Glutamatergic neuron (in vitro differentiated cells): ENCODE measurements around the gene CRTC3. TPM values are rescaled to one million over a fixed set of nuclear protein-coding genes. Genes with fewer than 3 reads are reported as not detected.

Experiments
- DNase-seq: peaks from one replicate; pipeline ENCODE4 v3.0.0; 2022
- H3K27ac Mint-ChIP-seq: one replicate; pipeline ENCODE4 v1.8.0; 2020; ENCODE audit warnings: mild to moderate bottlenecking, mixed read lengths, inconsistent platforms; ENCODE audit not compliant: unreplicated experiment
- H3K27me3 Mint-ChIP-seq: one replicate; pipeline ENCODE4 v1.8.0; 2020; ENCODE audit warnings: mild to moderate bottlenecking, moderate library complexity, mixed read lengths, inconsistent platforms; ENCODE audit not compliant: unreplicated experiment
- H3K36me3 Mint-ChIP-seq: one replicate; pipeline ENCODE4 v1.8.0; 2020; ENCODE audit warnings: mild to moderate bottlenecking, mixed read lengths, inconsistent platforms; ENCODE audit not compliant: unreplicated experiment
- H3K4me1 Mint-ChIP-seq: one replicate; pipeline ENCODE4 v1.8.0; 2020; ENCODE audit warnings: mild to moderate bottlenecking, low read depth, mixed read lengths, inconsistent platforms; ENCODE audit not compliant: unreplicated experiment
- H3K4me3 Mint-ChIP-seq: one replicate; pipeline ENCODE4 v1.8.0; 2020; ENCODE audit warnings: mild to moderate bottlenecking, mixed read lengths, inconsistent platforms; ENCODE audit not compliant: unreplicated experiment
- H3K9me3 Mint-ChIP-seq: one replicate; pipeline ENCODE4 v1.8.0; 2020; ENCODE audit warnings: mild to moderate bottlenecking, moderate library complexity, mixed read lengths, inconsistent platforms; ENCODE audit not compliant: unreplicated experiment
- total RNA-seq: library from RNA; stranded (reverse); fragmentation: NEBNext Ultra II Directional; extraction: Animal tissue kit (Norgen Biotek cat#: 25700); gene quantifications from one replicate; pipeline ENCODE4 v1.2.1, GENCODE V29; 2021; ENCODE audit not compliant: unreplicated experiment
- TF ChIP-seq, protein P1 (sequence below): fragments of 200-600 bp; sonication (generic); IDR thresholded peaks from one replicate; pipeline ENCODE4 v1.5.0; 2021; ENCODE audit not compliant: partially characterized antibody, unreplicated experiment

Gene CRTC3
- total RNA-seq, 1 donor from 2014 or later = 50.1 TPM

DNA sequence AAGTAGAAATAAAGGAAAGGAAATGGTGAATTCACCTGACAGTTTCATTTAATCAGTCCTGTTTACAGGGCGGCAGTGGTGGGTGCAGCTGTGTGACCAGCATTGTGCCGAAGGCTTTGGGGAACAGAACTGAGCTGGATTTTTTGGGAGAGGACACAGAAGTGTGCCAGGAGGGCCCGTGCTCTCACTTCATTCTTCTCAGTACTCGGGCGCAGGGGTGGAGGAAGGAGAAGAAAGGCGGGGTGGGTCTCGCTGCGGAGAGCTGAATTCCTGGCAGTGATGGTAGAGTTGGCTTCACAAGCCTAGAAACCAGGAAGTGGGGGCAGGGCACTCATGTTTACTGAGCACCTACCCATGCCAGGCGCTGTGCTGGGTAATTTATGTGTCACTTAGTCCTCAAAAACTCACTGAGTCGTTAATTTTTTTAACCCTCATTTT is 64.6 kb downstream of the CRTC3 start:
- H3K36me3 Mint-ChIP-seq = no peaks in the 10 kb centered on the region
- H3K27me3 Mint-ChIP-seq = peaks cover 2% of the 10 kb centered on the region
- H3K9me3 Mint-ChIP-seq = no peaks in the 10 kb centered on the region
- H3K4me3 Mint-ChIP-seq = no peak overlapping the region
- H3K27ac Mint-ChIP-seq = no peak overlapping the region
- no peak for DNase-seq
- peaks cover 8% of the 10 kb centered on the region for H3K4me1 Mint-ChIP-seq
- TF ChIP-seq, protein P1, sequence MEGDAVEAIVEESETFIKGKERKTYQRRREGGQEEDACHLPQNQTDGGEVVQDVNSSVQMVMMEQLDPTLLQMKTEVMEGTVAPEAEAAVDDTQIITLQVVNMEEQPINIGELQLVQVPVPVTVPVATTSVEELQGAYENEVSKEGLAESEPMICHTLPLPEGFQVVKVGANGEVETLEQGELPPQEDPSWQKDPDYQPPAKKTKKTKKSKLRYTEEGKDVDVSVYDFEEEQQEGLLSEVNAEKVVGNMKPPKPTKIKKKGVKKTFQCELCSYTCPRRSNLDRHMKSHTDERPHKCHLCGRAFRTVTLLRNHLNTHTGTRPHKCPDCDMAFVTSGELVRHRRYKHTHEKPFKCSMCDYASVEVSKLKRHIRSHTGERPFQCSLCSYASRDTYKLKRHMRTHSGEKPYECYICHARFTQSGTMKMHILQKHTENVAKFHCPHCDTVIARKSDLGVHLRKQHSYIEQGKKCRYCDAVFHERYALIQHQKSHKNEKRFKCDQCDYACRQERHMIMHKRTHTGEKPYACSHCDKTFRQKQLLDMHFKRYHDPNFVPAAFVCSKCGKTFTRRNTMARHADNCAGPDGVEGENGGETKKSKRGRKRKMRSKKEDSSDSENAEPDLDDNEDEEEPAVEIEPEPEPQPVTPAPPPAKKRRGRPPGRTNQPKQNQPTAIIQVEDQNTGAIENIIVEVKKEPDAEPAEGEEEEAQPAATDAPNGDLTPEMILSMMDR = no peak

DNA sequence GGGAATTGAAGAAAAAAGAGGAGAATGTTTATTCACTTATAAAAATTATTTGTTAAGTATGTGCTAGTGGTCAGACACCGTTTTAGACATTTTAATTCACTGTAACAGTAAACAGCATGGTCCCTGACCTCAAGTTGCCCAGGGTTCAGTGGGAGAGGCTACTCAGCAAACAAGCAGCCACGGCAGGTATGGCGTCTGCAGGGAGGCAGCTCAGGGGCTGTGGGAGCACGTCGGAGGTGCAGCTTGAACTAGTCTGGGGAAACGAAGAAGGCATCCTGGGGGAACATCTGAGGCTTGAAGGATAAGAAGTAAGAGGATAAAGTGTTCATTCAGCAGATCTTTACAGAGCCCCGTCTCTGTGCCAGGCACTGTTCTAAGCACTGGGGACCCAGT is 66.0 kb downstream of the CRTC3 start:
- Mint-ChIP-seq H3K4me1 (peaks cover 14% of the 10 kb centered on the region), H3K27me3 (peaks cover 2% of the 10 kb centered on the region), H3K27ac (no peak overlapping the region), H3K9me3 (no peaks in the 10 kb centered on the region), H3K36me3 (no peaks in the 10 kb centered on the region), H3K4me3 (no peak overlapping the region)
- TF ChIP-seq, protein P1 = no peak
- DNase-seq = no peak

DNA sequence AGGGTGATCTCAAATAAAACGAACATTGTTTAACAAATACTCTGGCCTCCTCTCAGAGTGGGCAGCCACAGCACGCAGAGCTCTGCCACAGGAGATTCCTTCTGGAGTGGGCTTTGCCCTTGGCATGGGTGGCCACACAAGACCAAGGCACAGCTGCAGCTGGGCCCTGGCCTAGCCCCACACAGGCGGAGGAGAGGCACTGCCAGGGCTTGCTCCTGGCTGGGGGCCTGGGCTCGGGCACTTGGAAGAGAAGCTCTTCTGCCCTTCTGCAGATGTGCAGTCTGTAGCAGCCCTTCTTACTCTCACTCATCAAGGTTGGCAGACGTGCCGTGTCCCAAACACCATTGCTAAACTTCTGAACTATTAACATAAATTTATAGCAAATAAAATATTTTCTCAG is 67.2 kb downstream of the CRTC3 start:
- H3K27me3 Mint-ChIP-seq = peaks cover 2% of the 10 kb centered on the region
- TF ChIP-seq, protein P1 = no peak
- no peak for DNase-seq
- H3K4me1 Mint-ChIP-seq = peaks cover 14% of the 10 kb centered on the region
- H3K36me3 Mint-ChIP-seq = no peaks in the 10 kb centered on the region
- H3K9me3 Mint-ChIP-seq = no peaks in the 10 kb centered on the region
- no peak overlapping the region for H3K27ac Mint-ChIP-seq
- no peak overlapping the region for H3K4me3 Mint-ChIP-seq

DNA sequence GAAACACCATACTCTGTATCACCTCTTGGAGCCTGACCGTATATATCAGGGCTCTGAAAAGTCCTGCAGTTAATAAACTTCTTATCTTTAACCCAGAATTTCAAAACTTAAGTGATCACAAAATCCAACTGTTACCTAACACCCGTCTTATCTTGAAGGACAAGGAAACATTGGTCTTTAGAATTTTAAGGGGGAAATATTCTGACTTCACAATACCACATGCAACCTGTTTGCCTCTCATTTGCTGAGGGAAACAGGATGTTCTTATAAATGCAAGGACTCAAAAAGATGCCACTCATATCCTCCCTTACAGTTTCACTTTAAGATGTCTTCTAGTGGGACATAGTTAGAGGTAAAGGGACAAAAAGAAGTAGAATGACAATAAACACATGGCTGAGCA is 67.9 kb downstream of the CRTC3 start:
- DNase-seq = no peak
- Mint-ChIP-seq H3K27me3 (peaks cover 2% of the 10 kb centered on the region), H3K4me1 (peaks cover 14% of the 10 kb centered on the region), H3K36me3 (no peaks in the 10 kb centered on the region), H3K4me3 (no peak overlapping the region), H3K27ac (no peak overlapping the region), H3K9me3 (no peaks in the 10 kb centered on the region)
- TF ChIP-seq, protein P1 = no peak

DNA sequence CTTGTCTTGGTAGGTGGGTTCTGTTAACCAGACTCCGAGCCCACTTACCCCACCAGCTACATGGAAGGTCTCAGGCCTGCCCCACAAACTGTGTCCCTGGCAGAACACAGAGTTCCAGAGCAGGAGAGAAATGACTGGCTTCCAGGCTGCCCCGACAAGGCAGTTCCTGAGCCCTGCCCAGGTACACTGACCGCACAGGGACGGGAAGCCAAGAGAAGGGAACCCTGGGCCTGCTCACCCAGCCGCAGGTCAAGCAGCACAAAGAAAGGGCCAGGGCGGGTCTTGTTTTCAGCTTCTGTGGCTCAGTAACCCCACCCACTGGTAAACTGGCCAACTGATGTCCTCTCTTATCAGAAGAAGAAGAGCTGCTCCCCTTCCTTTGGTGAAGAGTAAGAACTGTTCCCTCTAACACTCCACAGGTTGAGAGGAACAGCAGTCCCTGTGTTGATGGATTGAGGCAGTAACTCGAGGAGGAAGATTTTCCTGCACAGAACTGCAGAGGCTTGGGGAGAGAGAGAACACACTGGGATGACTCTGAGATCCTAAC is 68.4 kb downstream of the CRTC3 start:
- no peak overlapping the region for H3K4me3 Mint-ChIP-seq
- no peaks in the 10 kb centered on the region for H3K36me3 Mint-ChIP-seq
- peaks cover 14% of the 10 kb centered on the region for H3K4me1 Mint-ChIP-seq
- no peaks in the 10 kb centered on the region for H3K9me3 Mint-ChIP-seq
- H3K27ac Mint-ChIP-seq = no peak overlapping the region
- no peak for DNase-seq
- TF ChIP-seq, protein P1 = no peak
- H3K27me3 Mint-ChIP-seq = peaks cover 2% of the 10 kb centered on the region
